Globus pallidus (tissue), 1 donor: ENCODE data around the gene MYOZ3.

Experiments
- DNase-seq: peaks from one replicate; pipeline ENCODE4 v3.0.0-alpha.2; 2015; ENCODE audit warnings: low spot score

Gene MYOZ3

GRCh38 chr5:150659360-150660107, 1.5 kb upstream of the MYOZ3 start:
- no peak for DNase-seq

- no peak for DNase-seq
Measured at GRCh38 chr5:150660108-150660831, 781 bp upstream of the MYOZ3 start.

DNA sequence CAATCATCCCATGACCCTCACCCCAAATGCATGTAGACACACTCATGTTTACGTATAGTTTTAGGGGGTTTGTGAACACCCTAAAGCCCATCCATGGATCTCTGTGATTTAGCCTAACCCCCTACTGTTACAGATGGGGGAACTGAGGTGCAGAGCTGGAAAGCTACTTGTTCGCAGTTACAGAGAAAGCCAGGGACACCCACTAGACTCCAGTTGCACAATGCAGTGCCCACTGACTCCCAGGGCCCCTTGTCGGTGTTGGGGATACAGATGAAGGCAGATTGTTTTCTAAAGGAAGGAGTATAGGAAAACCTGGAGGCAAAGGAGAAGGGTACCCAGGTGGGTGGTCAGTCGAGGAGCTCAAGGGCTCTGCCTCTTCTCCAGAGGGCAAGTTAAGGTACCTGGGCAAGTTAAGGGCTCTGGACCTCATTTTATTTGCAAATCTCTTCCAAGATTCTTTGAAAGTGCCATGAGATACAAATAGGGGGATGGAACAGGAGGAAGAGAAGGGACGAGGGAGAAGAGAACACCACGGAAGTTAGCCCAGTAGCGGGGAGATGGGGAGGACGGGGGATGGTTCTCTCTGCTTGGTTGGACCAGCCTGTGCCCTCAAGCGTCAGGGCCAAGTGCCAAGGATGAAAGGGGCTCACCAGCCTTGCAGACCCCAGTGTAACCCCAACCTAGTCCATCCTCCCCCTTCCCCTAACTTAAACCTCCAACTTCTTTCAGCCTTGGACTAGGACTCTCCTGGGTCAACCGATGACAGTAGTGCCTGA, 958 bp downstream of the MYOZ3 start:
- no peak for DNase-seq

- no peak for DNase-seq
Measured at GRCh38 chr5:150662731-150663516, 1.9 kb downstream of the MYOZ3 start.

DNA sequence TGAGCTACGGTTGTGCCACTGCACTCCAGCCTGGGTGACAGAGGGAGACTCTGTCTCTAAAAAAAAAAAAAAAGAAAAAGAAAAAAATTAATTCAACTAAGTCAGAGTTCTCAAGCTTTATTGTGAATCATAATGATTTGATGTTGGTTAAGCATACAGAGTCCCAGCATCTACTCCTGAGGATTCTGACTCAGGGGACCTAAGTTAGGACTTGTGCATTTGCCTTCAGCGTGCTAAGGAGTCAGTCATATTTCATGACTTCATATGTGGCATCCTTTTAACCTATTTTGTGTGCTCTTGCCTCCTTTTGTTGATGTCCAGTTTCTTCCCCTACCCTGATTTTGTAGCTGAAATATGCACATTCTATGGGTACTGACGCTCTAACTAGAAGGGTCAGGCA, 2.9 kb downstream of the MYOZ3 start:
- DNase-seq, result no peak

DNA sequence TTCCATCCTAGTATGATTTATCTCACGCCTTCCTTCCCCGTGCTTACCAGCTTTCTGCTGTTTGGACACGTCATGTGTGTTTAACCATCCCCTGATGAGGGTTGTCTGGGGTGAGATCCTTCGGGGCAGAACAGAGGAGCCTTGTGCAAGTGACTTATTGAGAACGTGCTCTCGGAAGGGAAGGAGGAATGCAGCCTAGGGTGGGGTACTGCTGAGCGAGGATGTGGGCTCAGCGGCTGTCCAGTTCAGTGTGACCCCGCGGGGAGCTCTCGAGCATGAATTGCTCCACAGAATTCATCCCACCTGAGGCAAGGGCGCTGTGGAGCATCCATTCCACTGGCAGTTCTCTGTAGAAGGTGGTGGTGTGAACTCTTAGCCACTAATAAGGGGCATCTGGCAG, 4.0 kb downstream of the MYOZ3 start:
- no peak for DNase-seq

DNA sequence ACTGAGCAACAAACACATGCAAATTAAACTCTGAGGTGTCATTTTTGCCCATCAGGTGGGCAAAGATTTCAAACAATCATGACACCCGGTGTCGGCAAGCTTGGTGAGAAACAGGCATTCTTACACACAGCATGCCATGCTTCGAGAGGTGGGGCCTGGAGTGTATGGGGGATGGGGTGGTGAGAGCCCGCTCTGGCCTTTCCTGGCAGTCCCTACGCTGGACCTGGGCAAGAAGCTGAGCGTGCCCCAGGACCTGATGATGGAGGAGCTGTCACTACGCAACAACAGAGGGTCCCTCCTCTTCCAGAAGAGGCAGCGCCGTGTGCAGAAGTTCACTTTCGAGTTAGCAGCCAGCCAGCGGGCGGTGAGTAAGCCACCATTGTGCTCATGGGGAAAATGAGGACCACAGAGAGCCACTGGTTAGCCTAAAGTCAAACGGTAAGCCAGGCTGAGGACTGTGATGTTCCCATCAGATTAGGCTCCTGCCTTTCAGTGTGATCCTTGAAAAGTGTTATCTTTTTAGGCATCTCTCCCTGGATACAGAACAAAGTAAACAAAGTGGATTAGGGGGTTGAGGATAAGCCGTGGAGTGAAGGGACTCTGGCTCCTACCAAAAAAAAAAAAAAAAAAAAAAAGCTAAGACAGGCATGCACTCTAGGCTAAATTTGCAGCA, 9.4 kb downstream of the MYOZ3 start:
- DNase-seq, result no peak

GRCh38 chr5:150670948-150671310, 9.9 kb downstream of the MYOZ3 start:
- DNase-seq, result no peak

DNA sequence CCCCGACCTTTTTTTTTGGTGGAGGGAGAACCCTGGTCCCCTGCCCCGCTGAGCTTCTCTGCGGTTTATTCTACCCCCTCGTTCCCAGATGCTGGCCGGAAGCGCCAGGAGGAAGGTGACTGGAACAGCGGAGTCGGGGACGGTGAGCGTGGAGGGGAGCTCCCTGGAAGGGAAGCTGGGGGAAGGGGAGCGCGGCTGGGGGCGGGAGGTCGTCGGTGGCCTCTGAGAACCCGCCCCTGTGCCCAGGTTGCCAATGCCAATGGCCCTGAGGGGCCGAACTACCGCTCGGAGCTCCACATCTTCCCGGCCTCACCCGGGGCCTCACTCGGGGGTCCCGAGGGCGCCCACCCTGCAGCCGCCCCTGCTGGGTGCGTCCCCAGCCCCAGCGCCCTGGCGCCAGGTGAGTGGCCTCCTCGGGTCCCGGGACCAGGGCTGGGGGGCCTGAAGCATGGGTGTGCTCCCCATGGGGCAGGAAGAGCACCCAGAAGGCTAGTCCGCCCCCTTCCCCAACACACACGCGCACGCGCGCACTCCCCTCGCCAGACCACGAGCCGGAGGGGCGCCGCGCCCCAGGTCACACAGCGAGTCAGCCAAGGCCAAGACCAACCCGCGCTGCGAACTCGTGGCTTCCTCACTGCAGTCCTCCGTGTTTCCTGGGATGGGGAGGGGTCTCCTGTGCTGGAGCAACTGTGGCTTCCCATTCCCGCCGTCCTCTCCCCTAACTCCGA, 10.6 kb downstream of the MYOZ3 start:
- DNase-seq, result no peak

DNA sequence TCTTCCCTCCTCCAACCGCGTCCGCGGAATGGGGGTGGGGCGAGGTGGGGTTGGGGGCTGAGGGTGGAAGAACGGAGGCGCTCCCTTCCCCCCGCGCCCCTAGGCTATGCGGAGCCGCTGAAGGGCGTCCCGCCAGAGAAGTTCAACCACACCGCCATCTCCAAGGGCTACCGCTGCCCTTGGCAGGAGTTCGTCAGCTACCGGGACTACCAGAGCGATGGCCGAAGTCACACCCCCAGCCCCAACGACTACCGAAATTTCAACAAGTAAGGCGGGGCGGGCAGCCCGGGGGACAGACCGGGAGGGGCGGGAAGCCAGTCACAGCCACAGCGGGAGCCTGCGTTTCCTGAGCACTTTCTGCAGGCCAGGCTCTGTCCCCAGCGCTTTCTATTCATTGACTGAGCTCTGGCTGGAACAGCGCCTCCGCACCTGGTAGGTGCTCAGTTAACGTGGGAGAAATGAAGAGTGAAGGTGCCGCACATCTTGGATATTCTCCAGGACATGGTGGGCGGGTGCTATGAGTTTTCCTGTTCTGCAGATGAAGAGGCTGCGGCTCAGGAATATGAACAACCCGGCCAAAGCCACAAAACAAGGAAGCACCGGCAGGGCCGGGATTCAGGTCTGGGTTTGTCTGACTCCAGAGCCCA, 11.3 kb downstream of the MYOZ3 start:
- DNase-seq, result no peak

DNA sequence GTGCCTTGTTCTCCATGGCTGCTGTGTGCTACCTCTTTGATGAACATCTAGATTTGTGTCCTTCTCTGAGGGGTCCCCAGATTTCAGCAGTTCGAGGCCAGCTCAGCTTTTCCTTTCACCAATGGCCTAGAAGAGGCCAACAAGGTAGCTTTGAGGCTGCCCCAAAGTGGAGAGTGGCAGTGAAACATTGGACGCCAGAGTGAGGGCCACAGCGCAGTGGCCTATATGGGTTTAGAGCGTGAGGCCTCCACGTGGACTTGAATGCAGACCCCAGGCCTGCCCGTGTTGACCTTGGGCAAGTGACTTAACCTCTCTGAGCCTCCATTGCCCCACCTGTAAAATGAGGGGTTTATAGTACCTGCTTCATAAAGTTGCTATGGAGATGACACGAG, 11.8 kb downstream of the MYOZ3 start:
- DNase-seq, result no peak

- DNase-seq, result peak; percentile 43
Measured at GRCh38 chr5:150674341-150674821, 13.3 kb downstream of the MYOZ3 start.

DNA sequence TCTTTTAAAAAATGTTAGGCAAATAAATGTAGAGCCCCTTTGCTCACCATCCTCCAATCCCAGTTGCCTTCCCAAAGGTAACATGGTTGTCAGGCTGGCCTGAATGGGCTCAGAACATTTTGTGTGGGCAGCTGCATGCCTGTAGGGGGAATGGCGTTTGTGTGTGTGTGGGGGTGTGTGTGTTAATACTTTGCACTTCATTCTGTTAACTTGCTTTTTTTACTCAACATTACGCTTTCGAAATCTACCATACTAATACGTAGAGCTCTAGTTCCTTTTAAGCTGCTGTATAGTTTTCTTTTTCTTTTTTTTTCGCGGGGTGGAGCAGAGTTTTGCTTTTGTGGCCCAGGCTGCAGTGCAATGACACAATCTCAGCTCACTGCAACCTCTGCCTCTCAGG, 14.0 kb downstream of the MYOZ3 start:
- DNase-seq, result no peak

DNA sequence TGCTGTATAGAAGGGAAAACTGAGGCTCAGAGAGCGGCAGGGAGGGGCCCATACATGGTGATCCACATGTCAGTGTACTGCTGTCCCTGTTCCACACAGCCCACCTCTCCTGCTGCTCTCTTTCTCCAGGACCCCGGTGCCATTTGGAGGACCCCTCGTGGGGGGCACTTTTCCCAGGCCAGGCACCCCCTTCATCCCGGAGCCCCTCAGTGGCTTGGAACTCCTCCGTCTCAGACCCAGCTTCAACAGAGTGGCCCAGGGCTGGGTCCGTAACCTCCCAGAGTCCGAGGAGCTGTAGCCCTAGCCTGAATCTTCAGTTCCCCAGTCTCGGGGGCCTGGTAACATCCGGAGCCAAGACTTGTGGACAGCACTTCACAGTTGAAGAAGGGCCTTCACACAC, 15.5 kb downstream of the MYOZ3 start:
- DNase-seq, result no peak

GRCh38 chr5:150689120-150689519, 28.1 kb downstream of the MYOZ3 start:
- DNase-seq, result no peak

DNA sequence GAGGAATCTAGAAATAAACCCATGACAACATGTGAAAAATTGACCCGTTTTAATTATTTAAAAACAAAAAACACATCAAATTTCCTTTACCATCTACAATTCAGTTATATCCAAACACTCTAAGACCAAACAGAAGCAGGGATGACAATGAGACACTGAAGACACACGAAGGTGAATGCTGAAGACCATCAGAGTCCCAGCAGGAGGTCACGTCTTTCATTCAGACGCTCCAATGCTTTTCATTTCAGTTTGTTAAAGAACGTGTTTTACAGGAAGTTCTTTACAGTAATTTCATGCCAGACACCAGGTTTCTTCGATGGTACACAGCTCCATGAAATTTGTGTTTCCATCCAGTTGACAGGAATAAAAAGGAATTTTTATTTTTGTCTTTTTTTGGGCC, 29.7 kb downstream of the MYOZ3 start:
- no peak for DNase-seq

DNA sequence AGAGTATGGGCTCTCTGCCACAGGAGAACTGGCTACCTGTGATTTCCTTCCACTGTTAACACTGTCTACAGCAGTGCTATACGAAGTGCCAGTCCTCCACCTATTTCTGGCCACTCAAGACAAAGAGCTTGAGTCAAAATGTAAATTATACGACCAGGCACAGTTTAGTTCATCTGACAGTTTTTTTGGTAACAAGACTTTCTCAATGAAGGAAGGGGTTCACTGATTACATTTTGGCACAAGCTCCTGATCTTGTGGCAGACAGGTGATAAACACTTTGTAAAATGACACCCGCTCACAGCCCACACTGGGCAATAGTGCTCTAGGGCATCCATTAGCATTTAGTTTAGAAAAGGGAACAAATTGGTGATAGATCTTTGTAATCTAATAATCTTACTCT, 31.2 kb downstream of the MYOZ3 start:
- DNase-seq, result no peak

- no peak for DNase-seq
Measured at GRCh38 chr5:150694612-150695011, 33.6 kb downstream of the MYOZ3 start.

GRCh38 chr5:150700246-150700593, 39.2 kb downstream of the MYOZ3 start:
- no peak for DNase-seq

DNA sequence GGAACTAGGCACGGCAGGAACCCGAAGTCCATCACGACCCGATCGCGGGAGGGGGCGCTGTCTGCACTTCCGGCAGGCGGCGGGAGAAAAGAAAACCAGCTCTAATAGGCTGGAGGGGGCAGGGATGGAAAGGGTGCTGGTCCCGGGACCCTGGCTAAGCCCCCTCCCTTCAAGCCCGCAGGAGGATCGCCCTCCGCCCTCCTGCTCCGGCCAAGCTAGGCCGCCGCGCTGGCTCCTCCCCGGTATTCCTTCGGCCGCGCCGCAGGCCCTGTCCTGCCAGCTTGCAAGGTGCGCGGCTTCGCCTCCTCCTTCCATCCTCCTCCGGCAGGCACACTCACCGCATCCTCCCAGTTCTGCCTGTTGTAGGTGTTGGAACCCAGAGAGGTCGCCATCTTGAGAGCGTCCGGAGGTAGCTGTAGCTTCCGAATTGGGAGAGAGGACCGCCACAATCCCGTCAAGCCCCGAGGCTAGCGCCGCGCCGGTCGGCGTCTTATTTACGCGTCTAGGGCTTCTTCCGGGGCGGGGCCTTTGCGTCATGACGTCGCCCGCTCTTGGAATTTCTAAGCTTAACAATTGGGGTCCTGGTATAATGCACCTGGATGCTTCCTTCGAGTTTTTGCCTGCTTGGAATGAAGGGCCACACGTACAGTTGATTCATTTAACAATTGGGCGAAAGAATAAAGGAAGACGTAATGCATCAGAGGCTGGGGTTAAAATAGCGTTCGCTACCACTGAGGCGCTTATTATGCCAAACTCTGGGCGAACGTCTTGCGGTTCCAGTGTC, 39.7 kb downstream of the MYOZ3 start, which contains the start of gene RBM22:
TSS of gene RBM22 (minus strand) at position 469 of the 784 bp plus-strand sequence. CDS start at position 392, 77 bp downstream.
- peak; percentile 92 for DNase-seq
